ENCODE measurements around the gene MDC1. TPM values are rescaled to one million over a fixed set of nuclear protein-coding genes. Genes with fewer than 3 reads are reported as not detected.

Gene MDC1
- total and polyA plus RNA-seq, 2 of the 13 experiments (the other 11 are each of a cell fraction or from before 2014, with no cell fraction given): 8.4 to 14.0 TPM

DNA sequence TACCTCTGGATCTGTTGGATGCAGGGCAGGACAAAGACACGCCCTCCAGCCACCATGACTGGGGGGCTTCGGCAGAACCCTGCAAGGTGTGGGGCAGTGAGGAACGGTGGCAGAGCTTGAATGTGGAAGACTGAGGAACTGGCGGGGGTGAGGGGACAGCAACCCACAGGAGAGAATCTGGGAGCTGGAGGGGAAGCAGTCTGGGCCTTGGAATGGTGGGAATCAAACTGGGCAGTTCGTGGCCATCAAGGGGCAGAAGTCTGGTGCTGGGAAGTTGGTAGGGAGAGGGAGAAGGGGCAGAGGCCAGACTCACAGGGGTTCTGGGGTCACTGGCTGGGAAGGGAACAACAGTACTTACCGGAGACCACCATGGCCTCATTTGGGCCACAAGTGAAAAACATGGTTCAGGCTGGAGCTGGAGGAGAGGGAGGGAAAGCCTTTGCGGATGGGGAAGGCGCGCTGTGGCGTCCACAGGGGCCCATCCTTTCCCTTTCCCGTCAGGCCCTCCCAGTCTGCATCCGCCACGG is 24.8 kb upstream of the MDC1 start (continued):
- TF ChIP-seq, protein P1, sequence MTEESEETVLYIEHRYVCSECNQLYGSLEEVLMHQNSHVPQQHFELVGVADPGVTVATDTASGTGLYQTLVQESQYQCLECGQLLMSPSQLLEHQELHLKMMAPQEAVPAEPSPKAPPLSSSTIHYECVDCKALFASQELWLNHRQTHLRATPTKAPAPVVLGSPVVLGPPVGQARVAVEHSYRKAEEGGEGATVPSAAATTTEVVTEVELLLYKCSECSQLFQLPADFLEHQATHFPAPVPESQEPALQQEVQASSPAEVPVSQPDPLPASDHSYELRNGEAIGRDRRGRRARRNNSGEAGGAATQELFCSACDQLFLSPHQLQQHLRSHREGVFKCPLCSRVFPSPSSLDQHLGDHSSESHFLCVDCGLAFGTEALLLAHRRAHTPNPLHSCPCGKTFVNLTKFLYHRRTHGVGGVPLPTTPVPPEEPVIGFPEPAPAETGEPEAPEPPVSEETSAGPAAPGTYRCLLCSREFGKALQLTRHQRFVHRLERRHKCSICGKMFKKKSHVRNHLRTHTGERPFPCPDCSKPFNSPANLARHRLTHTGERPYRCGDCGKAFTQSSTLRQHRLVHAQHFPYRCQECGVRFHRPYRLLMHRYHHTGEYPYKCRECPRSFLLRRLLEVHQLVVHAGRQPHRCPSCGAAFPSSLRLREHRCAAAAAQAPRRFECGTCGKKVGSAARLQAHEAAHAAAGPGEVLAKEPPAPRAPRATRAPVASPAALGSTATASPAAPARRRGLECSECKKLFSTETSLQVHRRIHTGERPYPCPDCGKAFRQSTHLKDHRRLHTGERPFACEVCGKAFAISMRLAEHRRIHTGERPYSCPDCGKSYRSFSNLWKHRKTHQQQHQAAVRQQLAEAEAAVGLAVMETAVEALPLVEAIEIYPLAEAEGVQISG (CRISPR knock-in tag; IDR thresholded peaks at IDR 0.05): peak; percentile 13
- TF ChIP-seq MATR3 (CRISPR knock-in tag; IDR thresholded peaks at IDR 0.05): no peak
- peak; percentile 68; the same call in 1 of the 2 replicates for TF ChIP-seq ZNF138 (CRISPR knock-in tag; IDR thresholded peaks at IDR 0.05; ENCODE audit: low read depth)
- TF ChIP-seq ZNF367 (CRISPR knock-in tag; IDR thresholded peaks at IDR 0.05; ENCODE audit: borderline replicate concordance): 0 out of 2 replicates have a peak, but pooled peaks have one; percentile 82
- TF ChIP-seq, protein P2, sequence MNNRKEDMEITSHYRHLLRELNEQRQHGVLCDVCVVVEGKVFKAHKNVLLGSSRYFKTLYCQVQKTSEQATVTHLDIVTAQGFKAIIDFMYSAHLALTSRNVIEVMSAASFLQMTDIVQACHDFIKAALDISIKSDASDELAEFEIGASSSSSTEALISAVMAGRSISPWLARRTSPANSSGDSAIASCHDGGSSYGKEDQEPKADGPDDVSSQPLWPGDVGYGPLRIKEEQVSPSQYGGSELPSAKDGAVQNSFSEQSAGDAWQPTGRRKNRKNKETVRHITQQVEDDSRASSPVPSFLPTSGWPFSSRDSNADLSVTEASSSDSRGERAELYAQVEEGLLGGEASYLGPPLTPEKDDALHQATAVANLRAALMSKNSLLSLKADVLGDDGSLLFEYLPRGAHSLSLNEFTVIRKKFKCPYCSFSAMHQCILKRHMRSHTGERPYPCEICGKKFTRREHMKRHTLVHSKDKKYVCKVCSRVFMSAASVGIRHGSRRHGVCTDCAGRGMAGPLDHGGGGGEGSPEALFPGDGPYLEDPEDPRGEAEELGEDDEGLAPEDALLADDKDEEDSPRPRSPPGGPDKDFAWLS (CRISPR knock-in tag; IDR thresholded peaks at IDR 0.05; ENCODE audit: borderline replicate concordance): no peak
- TF ChIP-seq, protein P3, sequence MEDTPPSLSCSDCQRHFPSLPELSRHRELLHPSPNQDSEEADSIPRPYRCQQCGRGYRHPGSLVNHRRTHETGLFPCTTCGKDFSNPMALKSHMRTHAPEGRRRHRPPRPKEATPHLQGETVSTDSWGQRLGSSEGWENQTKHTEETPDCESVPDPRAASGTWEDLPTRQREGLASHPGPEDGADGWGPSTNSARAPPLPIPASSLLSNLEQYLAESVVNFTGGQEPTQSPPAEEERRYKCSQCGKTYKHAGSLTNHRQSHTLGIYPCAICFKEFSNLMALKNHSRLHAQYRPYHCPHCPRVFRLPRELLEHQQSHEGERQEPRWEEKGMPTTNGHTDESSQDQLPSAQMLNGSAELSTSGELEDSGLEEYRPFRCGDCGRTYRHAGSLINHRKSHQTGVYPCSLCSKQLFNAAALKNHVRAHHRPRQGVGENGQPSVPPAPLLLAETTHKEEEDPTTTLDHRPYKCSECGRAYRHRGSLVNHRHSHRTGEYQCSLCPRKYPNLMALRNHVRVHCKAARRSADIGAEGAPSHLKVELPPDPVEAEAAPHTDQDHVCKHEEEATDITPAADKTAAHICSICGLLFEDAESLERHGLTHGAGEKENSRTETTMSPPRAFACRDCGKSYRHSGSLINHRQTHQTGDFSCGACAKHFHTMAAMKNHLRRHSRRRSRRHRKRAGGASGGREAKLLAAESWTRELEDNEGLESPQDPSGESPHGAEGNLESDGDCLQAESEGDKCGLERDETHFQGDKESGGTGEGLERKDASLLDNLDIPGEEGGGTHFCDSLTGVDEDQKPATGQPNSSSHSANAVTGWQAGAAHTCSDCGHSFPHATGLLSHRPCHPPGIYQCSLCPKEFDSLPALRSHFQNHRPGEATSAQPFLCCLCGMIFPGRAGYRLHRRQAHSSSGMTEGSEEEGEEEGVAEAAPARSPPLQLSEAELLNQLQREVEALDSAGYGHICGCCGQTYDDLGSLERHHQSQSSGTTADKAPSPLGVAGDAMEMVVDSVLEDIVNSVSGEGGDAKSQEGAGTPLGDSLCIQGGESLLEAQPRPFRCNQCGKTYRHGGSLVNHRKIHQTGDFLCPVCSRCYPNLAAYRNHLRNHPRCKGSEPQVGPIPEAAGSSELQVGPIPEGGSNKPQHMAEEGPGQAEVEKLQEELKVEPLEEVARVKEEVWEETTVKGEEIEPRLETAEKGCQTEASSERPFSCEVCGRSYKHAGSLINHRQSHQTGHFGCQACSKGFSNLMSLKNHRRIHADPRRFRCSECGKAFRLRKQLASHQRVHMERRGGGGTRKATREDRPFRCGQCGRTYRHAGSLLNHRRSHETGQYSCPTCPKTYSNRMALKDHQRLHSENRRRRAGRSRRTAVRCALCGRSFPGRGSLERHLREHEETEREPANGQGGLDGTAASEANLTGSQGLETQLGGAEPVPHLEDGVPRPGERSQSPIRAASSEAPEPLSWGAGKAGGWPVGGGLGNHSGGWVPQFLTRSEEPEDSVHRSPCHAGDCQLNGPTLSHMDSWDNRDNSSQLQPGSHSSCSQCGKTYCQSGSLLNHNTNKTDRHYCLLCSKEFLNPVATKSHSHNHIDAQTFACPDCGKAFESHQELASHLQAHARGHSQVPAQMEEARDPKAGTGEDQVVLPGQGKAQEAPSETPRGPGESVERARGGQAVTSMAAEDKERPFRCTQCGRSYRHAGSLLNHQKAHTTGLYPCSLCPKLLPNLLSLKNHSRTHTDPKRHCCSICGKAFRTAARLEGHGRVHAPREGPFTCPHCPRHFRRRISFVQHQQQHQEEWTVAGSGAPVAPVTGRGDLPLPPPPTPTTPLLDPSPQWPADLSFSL (CRISPR knock-in tag; IDR thresholded peaks at IDR 0.05): 0 out of 2 replicates have a peak, but pooled peaks have one; percentile 11
- TF ChIP-seq, protein P4, sequence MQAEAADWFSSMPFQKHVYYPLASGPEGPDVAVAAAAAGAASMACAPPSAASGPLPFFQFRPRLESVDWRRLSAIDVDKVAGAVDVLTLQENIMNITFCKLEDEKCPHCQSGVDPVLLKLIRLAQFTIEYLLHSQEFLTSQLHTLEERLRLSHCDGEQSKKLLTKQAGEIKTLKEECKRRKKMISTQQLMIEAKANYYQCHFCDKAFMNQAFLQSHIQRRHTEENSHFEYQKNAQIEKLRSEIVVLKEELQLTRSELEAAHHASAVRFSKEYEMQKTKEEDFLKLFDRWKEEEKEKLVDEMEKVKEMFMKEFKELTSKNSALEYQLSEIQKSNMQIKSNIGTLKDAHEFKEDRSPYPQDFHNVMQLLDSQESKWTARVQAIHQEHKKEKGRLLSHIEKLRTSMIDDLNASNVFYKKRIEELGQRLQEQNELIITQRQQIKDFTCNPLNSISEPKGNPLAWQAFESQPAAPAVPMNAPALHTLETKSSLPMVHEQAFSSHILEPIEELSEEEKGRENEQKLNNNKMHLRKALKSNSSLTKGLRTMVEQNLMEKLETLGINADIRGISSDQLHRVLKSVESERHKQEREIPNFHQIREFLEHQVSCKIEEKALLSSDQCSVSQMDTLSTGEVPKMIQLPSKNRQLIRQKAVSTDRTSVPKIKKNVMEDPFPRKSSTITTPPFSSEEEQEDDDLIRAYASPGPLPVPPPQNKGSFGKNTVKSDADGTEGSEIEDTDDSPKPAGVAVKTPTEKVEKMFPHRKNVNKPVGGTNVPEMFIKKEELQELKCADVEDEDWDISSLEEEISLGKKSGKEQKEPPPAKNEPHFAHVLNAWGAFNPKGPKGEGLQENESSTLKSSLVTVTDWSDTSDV (CRISPR knock-in tag; IDR thresholded peaks at IDR 0.05): no peak
- 0 out of 2 replicates have a peak, but pooled peaks have one; percentile 50 for TF ChIP-seq ZNF292 (CRISPR knock-in tag; IDR thresholded peaks at IDR 0.05; ENCODE audit: borderline replicate concordance, low read depth)
- TF ChIP-seq ZNF776 (CRISPR knock-in tag; IDR thresholded peaks at IDR 0.05): no peak
- TF ChIP-seq ZC3H4 (CRISPR knock-in tag; IDR thresholded peaks at IDR 0.05; ENCODE audit: borderline replicate concordance): peak; percentile 28; the same call in 1 of the 2 replicates
- no peak for TF ChIP-seq ZFP36 (IDR thresholded peaks at IDR 0.05; ENCODE audit: borderline replicate concordance, low read depth, low read length, partially characterized antibody)
- no peak for TF ChIP-seq ZNF570 (CRISPR knock-in tag; IDR thresholded peaks at IDR 0.05; ENCODE audit: borderline replicate concordance)
- no peak for TF ChIP-seq RBFOX2 (IDR thresholded peaks at IDR 0.05; ENCODE audit: low read depth, low read length)
- TF ChIP-seq ZNF703 (CRISPR knock-in tag; IDR thresholded peaks at IDR 0.05; ENCODE audit: borderline replicate concordance): no peak
- no peak for TF ChIP-seq NFE2 (CRISPR knock-in tag; IDR thresholded peaks at IDR 0.05)

Data from HepG2 (cell line).